B cell (primary cell): Measurements from ENCODE around the gene BID. TPM values are rescaled to one million over a fixed set of nuclear protein-coding genes. Genes with fewer than 3 reads are reported as not detected.

Source experiments
- ATAC-seq: fragments of 200-7000 bp; cut with Tn5 transposase; one replicate; pipeline ENCODE4 v1.10.0; 2021; ENCODE audit warnings: low read depth, mild to moderate bottlenecking, moderate number of reproducible peaks, moderate library complexity
- CTCF ChIA-PET: fragments of 350-600 bp; sonication (Branson Sonifier 250); formaldehyde crosslinking; loops from one replicate; lab custom pipeline; 2021; ENCODE audit warnings: antibody characterized with exemption, inconsistent platforms; lab: Charles Lee
- POLR2A ChIA-PET: fragments of 350-600 bp; sonication (Branson Sonifier 250); formaldehyde crosslinking; loops from one replicate; lab custom pipeline; 2021; ENCODE audit warnings: antibody characterized with exemption; lab: Charles Lee
- DNase-seq: peaks from one replicate; pipeline ENCODE4 v3.0.0; 2013
- H2AFZ ChIP-seq: 2 replicates; pipeline ENCODE4 v1.6.1; 2012; ENCODE audit warnings: mild to moderate bottlenecking, low read depth, low read length; ENCODE audit not compliant: insufficient read depth, poor library complexity, severe bottlenecking
- H3K27ac ChIP-seq, 2 donors: 1 replicate in 1 of 2; 2 replicates in 1 of 2; pipeline ENCODE4 v1.5.1; 2012 to 2013; ENCODE audit warnings: low read length in 2 of 2, mild to moderate bottlenecking in 2 of 2, moderate library complexity in 1 of 2
- H3K27me3 ChIP-seq, 4 experiments: fragments of 200-600 bp in 1 of 4; sonication (generic) in 1 of 4; replicated peaks in 1 of 4; 1 replicate in 2 of 4; 2 replicates in 2 of 4; pipeline versions ENCODE4 v1.6.1 to v1.7.0; 2013 to 2016; ENCODE audit warnings: low read length in 3 of 4, mild to moderate bottlenecking in 2 of 4, mixed read lengths in 1 of 4, moderate library complexity in 1 of 4; ENCODE audit not compliant: insufficient read depth in 4 of 4, control insufficient read depth in 3 of 4; ENCODE audit errors: control extremely low read depth in 1 of 4
- H3K36me3 ChIP-seq, 2 experiments: replicated peaks in 1 of 2; 1 replicate in 1 of 2; 2 replicates in 1 of 2; pipeline versions ENCODE4 v1.6.1 to v1.7.1; 2013; ENCODE audit warnings: low read length in 1 of 2; ENCODE audit not compliant: insufficient read depth in 2 of 2, control insufficient read depth in 1 of 2; ENCODE audit errors: control extremely low read depth in 1 of 2, extremely low read depth in 1 of 2
- H3K4me1 ChIP-seq, 2 donors: fragments of 200-600 bp in 1 of 2; sonication (generic) in 1 of 2; 1 replicate in 1 of 2; 2 replicates in 1 of 2; pipeline versions ENCODE4 v1.5.1 to v1.6.1; 2013 to 2017; ENCODE audit warnings: low read length in 2 of 2; ENCODE audit not compliant: control insufficient read depth in 2 of 2, insufficient read depth in 2 of 2
- H3K4me2 ChIP-seq: replicated peaks from 2 replicates; pipeline ENCODE3; 2012; ENCODE audit warnings: mild to moderate bottlenecking, low read depth, low read length; ENCODE audit not compliant: poor library complexity, severe bottlenecking
- H3K4me3 ChIP-seq, 5 experiments: fragments of 200-600 bp in 1 of 5; sonication (generic) in 1 of 5; 1 replicate in 3 of 5; 2 replicates in 2 of 5; pipeline versions ENCODE4 v1.5.1 to v1.7.0; 2011 to 2016; ENCODE audit warnings: low read length in 4 of 5, mild to moderate bottlenecking in 4 of 5, low read depth in 2 of 5, control low read depth in 1 of 5, moderate library complexity in 1 of 5; ENCODE audit not compliant: insufficient read depth in 1 of 5; ENCODE audit errors: control extremely low read depth in 1 of 5, extremely low read depth in 1 of 5
- H3K79me2 ChIP-seq: fragments of 200-600 bp; sonication (generic); one replicate; pipeline ENCODE4 v1.6.0; 2016; ENCODE audit warnings: low read length; ENCODE audit not compliant: control insufficient read depth, insufficient read depth
- H3K9ac ChIP-seq: fragments of 200-600 bp; sonication (generic); 2 replicates; pipeline ENCODE4 v1.6.1; 2017; ENCODE audit warnings: mild to moderate bottlenecking, low read length, moderate library complexity
- H3K9me3 ChIP-seq, 3 donors: one replicate each; pipeline versions ENCODE4 v1.6.1 to v1.7.1; 2013; ENCODE audit warnings: low read length in 2 of 3; ENCODE audit not compliant: control insufficient read depth in 2 of 3, insufficient read depth in 1 of 3; ENCODE audit errors: control extremely low read depth in 1 of 3
- H4K20me1 ChIP-seq: 2 replicates; pipeline ENCODE4 v1.6.0; 2012; ENCODE audit warnings: mild to moderate bottlenecking, low read length; ENCODE audit not compliant: insufficient read depth, control insufficient read depth, poor library complexity, severe bottlenecking
- H3K27ac Mint-ChIP-seq: one replicate; pipeline ENCODE4 v1.8.0; 2021; ENCODE audit warnings: mixed read lengths
- H3K27me3 Mint-ChIP-seq: one replicate; pipeline ENCODE4 v1.8.0; 2021; ENCODE audit warnings: mixed read lengths
- H3K4me1 Mint-ChIP-seq: one replicate; pipeline ENCODE4 v1.8.0; 2021; ENCODE audit warnings: mixed read lengths
- H3K4me3 Mint-ChIP-seq: one replicate; pipeline ENCODE4 v1.8.0; 2021; ENCODE audit warnings: mixed read lengths
- H3K9me3 Mint-ChIP-seq: one replicate; pipeline ENCODE4 v1.8.0; 2022; ENCODE audit warnings: mixed read lengths; ENCODE audit not compliant: insufficient read depth
- EZH2 ChIP-seq: IDR thresholded peaks from 2 replicates; pipeline ENCODE4 v1.6.1; 2012; ENCODE audit warnings: borderline replicate concordance, low read depth, mild to moderate bottlenecking, moderate library complexity, low read length; ENCODE audit not compliant: insufficient read depth, poor library complexity, severe bottlenecking
- WGBS: methylation state at CpG from one replicate; pipeline ENCODE4 v1.1.5; 2013; ENCODE audit warnings: missing lambda C conversion rate; ENCODE audit not compliant: insufficient coverage; 5-methylcytosine and 5-hydroxymethylcytosine counted together
- intact Hi-C: fragments of 100-400 bp; cut with micrococcal nuclease; formaldehyde crosslinking; loops from one replicate; pipeline ENCODE4 v1.10.0; 2022
- polyA plus RNA-seq: library from polyadenylated mRNA; depleted of rRNA; stranded (reverse); fragments of >200 nt; gene quantifications from 2 replicates; pipeline ENCODE4 v1.2.3, GENCODE V29; 2012
- total RNA-seq, 2 donors: library from RNA; stranded (reverse); fragments of 120-200 nt in 1 of 2; gene quantifications; 1 replicate in 1 of 2; 2 replicates in 1 of 2; pipeline versions ENCODE4 v1.2.3 to v1.2.4, GENCODE V29; 2013 to 2022
- TF ChIP-seq, protein P1 (sequence below): fragments of 200-600 bp; IDR thresholded peaks from one replicate; pipeline ENCODE4 v1.8.0; 2022; ENCODE audit warnings: antibody characterized with exemption, mild to moderate bottlenecking

Gene BID
- total and polyA plus RNA-seq, 2 donors (not counting 1 experiment from before 2014, with no cell fraction given) = 17.5 to 23.3 TPM

GRCh38 chr22:17794726-17795542 lies 20.7 kb upstream of the BID start:
- Histone ChIP-seq H3K27me3 (no peaks in the 10 kb centered on the region), H4K20me1 (peaks cover 9% of the 10 kb centered on the region), H3K9ac (no peak overlapping the region), H3K9me3 (no peaks in the 10 kb centered on the region), H3K4me2 (peak overlapping the region; percentile 61), H3K36me3 (peaks cover 0 to 44% of the 10 kb centered on the region in 2 experiments), H3K27ac (peak overlapping the region; percentile 63 to 84), H3K4me1 (peaks cover 47 to 58% of the 10 kb centered on the region in 2 donors), H2AFZ (no peak overlapping the region), H3K79me2 (peaks cover 28% of the 10 kb centered on the region), H3K4me3 (peak overlapping the region in 1 of 5 experiments; percentile 3)
- 87% methylated on average over 17 of the region's 25 CpGs for WGBS
- no peak for TF ChIP-seq EZH2
- TF ChIP-seq, protein P1, sequence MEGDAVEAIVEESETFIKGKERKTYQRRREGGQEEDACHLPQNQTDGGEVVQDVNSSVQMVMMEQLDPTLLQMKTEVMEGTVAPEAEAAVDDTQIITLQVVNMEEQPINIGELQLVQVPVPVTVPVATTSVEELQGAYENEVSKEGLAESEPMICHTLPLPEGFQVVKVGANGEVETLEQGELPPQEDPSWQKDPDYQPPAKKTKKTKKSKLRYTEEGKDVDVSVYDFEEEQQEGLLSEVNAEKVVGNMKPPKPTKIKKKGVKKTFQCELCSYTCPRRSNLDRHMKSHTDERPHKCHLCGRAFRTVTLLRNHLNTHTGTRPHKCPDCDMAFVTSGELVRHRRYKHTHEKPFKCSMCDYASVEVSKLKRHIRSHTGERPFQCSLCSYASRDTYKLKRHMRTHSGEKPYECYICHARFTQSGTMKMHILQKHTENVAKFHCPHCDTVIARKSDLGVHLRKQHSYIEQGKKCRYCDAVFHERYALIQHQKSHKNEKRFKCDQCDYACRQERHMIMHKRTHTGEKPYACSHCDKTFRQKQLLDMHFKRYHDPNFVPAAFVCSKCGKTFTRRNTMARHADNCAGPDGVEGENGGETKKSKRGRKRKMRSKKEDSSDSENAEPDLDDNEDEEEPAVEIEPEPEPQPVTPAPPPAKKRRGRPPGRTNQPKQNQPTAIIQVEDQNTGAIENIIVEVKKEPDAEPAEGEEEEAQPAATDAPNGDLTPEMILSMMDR = no peak
- DNase-seq = no peak
- H3K27me3 Mint-ChIP-seq = no peaks in the 10 kb centered on the region
- intact Hi-C loops = loop anchor here (1.0 to 5.0 kb wide), 3 partner anchors 10 to 238 kb away; no protein-coding TSS in a partner anchor
- peak overlapping the region; percentile 72 for H3K4me3 Mint-ChIP-seq
- peak overlapping the region; percentile 92 for H3K27ac Mint-ChIP-seq
- peaks cover 58% of the 10 kb centered on the region for H3K4me1 Mint-ChIP-seq
- no peak for ATAC-seq
- POLR2A ChIA-PET = interaction anchor here (0.6 to 1.1 kb wide), 2 partner anchors 18 to 256 kb away, joined by 13 to 14 read pairs; no protein-coding TSS in a partner anchor
- CTCF ChIA-PET = interaction anchor here (1.0 to 4.2 kb wide), 10 partner anchors 8 to 283 kb away, joined by 3 to 31 read pairs (median 4); partner anchors contain the start of gene PEX26
- H3K9me3 Mint-ChIP-seq = no peaks in the 10 kb centered on the region
